Measurements from ENCODE around the gene RHEX.

Gene RHEX

GRCh38 chr1:206120406-206120805 lies 67.4 kb downstream of the RHEX start:
- DNase-seq = no peak

- no peak for DNase-seq
Measured at GRCh38 chr1:206121269-206121668, 68.3 kb downstream of the RHEX start.

- no peak for DNase-seq
Measured at GRCh38 chr1:206122686-206123085, 69.7 kb downstream of the RHEX start.

GRCh38 chr1:206125346-206125745 lies 72.4 kb downstream of the RHEX start:
- DNase-seq = no peak

GRCh38 chr1:206127336-206127735 lies 74.4 kb downstream of the RHEX start:
- DNase-seq = no peak

GRCh38 chr1:206128196-206128595 lies 75.2 kb downstream of the RHEX start:
- DNase-seq = no peak

GRCh38 chr1:206131037-206131436 lies 78.1 kb downstream of the RHEX start:
- no peak for DNase-seq

- no peak for DNase-seq
Measured at GRCh38 chr1:206133751-206134415, 80.9 kb downstream of the RHEX start.

- DNase-seq = peak; percentile 56
Measured at GRCh38 chr1:206135248-206135647, 82.3 kb downstream of the RHEX start.

- DNase-seq = no peak
Measured at GRCh38 chr1:206136241-206136640, 83.3 kb downstream of the RHEX start.

GRCh38 chr1:206142011-206142410 lies 89.0 kb downstream of the RHEX start:
- DNase-seq = no peak

- DNase-seq = no peak
Measured at GRCh38 chr1:206142770-206143169, 89.8 kb downstream of the RHEX start.

- DNase-seq = no peak
Measured at GRCh38 chr1:206143537-206144172, 90.7 kb downstream of the RHEX start.

GRCh38 chr1:206144605-206145004 lies 91.6 kb downstream of the RHEX start:
- DNase-seq = peak; percentile 13

- DNase-seq = no peak
Measured at GRCh38 chr1:206145771-206146290, 92.9 kb downstream of the RHEX start.

All from NCI-H1694 treated with DMSO at 0.1 percent for 48 hours (cell line).